OCI-LY7 (cell line): ENCODE measurements around the gene NAALADL2.
A peak's percentile ranks its signal among the peaks of the same experiment; 100 is the strongest.

Experiments used
- EZH2phosphoT487 ChIP-seq: fragments of 200-600 bp; sonication (generic); IDR thresholded peaks from 2 replicates; pipeline ENCODE4 v1.6.1; 2018; ENCODE audit warnings: low read depth, borderline replicate concordance, mild to moderate bottlenecking, mixed run types, antibody characterized with exemption, low read length, moderate library complexity, mixed read lengths
- TF ChIP-seq, protein P1 (sequence below): fragments of 200-600 bp; sonication (generic); conservative IDR thresholded peaks from 2 replicates; pipeline ENCODE4 v1.5.1; 2014; ENCODE audit warnings: mild to moderate bottlenecking, antibody characterized with exemption, low read length, moderate library complexity, mixed read lengths

DNA sequence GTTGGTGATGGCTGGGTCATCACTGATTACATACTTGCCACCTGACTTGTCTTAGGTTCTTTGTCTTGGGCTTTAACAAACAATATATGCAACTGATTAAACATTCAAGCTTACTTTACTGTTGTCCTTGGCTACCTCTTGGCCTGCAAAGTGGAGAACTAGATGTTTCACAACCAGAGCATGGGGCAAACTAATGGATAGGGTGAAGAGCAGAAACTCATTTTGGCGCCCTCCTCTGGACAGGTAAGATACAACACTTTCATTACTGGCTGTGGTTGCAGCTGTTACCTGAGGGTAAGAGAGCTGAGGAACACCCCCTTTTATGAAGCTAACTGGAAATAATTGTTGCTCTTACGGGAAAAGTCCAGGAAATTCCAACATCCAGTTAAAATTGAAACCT is 262.1 kb downstream of the NAALADL2 start:
- TF ChIP-seq, protein P1, sequence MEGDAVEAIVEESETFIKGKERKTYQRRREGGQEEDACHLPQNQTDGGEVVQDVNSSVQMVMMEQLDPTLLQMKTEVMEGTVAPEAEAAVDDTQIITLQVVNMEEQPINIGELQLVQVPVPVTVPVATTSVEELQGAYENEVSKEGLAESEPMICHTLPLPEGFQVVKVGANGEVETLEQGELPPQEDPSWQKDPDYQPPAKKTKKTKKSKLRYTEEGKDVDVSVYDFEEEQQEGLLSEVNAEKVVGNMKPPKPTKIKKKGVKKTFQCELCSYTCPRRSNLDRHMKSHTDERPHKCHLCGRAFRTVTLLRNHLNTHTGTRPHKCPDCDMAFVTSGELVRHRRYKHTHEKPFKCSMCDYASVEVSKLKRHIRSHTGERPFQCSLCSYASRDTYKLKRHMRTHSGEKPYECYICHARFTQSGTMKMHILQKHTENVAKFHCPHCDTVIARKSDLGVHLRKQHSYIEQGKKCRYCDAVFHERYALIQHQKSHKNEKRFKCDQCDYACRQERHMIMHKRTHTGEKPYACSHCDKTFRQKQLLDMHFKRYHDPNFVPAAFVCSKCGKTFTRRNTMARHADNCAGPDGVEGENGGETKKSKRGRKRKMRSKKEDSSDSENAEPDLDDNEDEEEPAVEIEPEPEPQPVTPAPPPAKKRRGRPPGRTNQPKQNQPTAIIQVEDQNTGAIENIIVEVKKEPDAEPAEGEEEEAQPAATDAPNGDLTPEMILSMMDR = peak; percentile 73
- no peak for TF ChIP-seq EZH2phosphoT487
